ENCODE measurements around the gene PAGR1. TPM values are rescaled to one million over a fixed set of nuclear protein-coding genes. Genes with fewer than 3 reads are reported as not detected.
A peak's percentile ranks its signal among the peaks of the same experiment; 100 is the strongest.

The PAGR1 gene
- polyA plus RNA-seq, 10 donors = 21.5 to 37.3 (median 28.2) TPM

- DNase-seq = peak; percentile 89 to 96 (median 94)
Measured at GRCh38 chr16:29811170-29811895, 4.6 kb upstream of the PAGR1 start.

DNA sequence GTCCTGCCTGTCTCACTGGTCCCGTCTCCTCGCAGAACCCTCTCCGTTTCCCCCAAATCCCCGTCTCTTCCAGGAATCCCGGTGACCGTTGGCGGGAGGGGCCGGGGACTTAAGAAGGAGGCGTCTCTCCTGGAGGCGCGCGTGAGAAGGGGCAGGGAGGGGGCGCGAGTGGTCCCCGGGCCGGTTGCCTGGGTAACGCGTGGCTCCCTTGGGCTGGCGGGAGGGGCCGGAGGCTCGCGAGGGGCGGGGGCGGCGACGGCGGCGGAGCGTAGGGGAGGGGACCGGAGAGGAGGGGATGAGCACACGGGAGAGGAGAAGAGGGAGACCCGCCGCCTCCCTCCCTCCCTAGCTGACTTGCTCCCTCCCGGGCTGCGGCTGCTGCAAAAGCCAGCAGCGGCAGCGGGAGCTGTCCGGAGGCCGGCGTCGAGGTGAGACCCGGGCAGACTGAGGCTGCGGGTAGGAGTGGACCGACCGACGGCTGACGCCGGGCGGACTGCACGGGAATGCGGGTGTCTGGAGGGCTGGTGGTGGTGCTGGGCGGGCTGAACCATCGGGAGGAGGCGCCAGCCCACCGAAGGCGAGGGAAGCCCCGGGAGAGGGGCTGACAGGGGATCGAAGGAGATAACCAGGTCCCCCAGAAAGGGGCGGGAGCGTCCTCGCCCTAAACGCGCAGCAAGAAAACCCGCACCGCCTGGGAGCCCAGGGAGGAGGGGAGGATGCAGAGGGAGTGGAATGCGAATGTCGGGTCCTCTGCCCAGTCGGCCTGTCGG is 3.9 kb upstream of the PAGR1 start, which contains the start of gene PRRT2:
TSS of gene PRRT2 (plus strand) at position 298 of the 770 bp plus-strand sequence. CDS start 862 bp downstream, outside the sequence.
- peak; percentile 75 to 94 (median 86) for DNase-seq

DNA sequence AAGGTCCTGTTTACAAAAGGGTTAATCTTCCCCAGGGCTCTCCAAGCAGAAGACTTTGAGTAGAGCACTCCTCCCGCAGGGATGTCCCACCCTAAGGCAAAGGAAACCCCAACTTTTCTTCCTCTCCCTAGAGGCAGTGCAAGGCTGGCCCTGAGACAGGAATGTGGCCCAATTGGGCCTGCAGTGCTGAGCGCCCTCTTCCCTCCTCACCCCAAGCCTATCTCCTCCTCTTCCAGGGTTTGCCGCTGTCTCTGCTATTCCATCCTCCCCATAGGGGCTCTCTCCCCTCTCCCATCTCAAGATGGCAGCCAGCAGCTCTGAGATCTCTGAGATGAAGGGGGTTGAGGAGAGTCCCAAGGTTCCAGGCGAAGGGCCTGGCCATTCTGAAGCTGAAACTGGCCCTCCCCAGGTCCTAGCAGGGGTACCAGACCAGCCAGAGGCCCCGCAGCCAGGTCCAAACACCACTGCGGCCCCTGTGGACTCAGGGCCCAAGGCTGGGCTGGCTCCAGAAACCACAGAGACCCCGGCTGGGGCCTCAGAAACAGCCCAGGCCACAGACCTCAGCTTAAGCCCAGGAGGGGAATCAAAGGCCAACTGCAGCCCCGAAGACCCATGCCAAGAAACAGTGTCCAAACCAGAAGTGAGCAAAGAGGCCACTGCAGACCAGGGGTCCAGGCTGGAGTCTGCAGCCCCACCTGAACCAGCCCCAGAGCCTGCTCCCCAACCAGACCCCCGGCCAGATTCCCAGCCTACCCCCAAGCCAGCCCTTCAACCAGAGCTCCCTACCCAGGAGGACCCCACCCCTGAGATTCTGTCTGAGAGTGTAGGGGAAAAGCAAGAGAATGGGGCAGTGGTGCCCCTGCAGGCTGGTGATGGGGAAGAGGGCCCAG is 3.0 kb upstream of the PAGR1 start:
- DNase-seq = peak in 1 of 3 donors; percentile 36

DNA sequence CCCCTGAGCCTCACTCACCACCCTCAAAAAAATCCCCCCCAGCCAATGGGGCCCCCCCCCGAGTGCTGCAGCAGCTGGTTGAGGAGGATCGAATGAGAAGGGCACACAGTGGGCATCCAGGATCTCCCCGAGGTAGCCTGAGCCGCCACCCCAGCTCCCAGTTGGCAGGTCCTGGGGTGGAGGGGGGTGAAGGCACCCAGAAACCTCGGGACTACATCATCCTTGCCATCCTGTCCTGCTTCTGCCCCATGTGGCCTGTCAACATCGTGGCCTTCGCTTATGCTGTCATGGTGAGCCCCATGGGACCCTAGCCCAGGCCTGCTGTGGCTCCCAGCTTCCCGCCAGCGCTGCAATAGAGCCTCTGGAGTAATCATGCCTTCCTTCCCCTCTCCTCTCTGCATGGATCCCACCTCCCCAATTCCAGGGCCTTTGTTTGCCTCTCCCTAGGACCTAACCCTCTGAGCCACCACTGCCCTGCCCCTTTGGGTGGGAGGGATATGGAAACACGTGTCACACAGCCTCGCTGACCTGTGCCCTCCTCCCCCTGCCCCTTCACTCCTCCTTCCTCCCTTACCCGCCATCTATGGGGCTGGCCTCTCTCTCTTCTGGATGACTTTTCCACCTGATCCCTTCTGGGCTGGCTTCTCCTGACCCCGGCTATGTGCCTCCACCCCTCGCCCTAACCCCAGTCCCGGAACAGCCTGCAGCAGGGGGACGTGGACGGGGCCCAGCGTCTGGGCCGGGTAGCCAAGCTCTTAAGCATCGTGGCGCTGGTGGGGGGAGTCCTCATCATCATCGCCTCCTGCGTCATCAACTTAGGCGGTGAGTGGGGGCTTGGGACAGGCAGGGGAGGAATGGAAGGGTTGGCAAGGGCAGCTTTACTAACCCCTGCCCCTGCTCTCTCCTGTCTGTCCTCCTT is 2.0 kb upstream of the PAGR1 start:
- no peak for DNase-seq

GRCh38 chr16:29814592-29814991 is 1.4 kb upstream of the PAGR1 start:
- DNase-seq = peak in 1 of 3 donors; percentile 37

DNA sequence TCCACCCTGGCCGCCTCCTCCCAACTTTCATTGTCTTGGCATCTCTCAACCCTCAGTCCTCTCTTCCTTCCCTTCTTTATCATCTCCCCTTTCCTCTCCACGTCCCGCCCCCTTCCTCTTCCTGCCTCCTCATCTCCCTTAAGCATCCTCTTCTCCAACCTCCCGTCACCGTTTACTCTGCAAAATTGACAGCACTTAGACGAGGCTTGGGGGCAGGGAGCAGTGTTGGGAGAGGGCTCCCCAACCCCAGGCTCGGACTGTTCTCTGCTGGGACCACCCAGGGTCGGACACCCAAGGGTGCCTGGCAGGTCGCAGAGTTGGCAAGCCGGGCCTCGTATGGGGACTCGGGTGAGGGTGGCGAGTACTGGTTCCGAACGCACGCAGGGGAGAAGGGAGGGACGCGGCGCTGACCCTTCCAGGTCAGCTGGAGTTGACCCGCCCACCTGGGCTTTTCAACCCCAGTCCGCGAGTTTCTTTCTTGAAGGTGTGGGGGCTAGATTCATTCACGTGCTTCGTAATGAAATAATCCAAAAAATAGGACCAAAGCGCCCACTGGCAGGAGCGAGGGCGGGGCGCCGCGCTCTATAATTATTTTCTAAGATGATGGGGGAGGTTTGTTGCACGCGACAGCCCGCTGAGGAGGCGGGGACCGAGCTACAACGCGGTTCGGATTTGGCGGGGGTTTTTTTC is 775 bp upstream of the PAGR1 start:
- peak in 1 of 3 donors; percentile 59 for DNase-seq

- no peak for DNase-seq
Measured at GRCh38 chr16:29816694-29817441, 916 bp downstream of the PAGR1 start.

DNA sequence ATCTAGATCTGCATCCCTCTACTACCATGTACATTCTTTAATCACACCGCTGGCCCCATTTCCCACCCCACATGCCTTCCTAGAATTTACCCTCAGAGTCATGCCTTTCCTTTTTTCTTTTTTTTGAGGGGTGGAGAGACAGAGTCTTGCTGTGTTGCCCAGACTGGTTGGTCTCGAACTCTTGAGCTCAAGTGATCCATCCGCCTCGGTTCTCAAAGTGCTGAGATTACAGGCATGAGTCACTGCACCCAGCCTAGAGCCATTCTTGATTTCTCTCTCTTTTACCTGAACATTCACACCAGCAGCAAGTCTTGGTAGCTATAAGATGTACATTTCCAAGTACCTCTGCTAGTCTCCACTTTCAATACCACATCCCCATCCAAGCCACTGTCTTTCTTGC is 2.1 kb downstream of the PAGR1 start:
- DNase-seq = no peak

DNA sequence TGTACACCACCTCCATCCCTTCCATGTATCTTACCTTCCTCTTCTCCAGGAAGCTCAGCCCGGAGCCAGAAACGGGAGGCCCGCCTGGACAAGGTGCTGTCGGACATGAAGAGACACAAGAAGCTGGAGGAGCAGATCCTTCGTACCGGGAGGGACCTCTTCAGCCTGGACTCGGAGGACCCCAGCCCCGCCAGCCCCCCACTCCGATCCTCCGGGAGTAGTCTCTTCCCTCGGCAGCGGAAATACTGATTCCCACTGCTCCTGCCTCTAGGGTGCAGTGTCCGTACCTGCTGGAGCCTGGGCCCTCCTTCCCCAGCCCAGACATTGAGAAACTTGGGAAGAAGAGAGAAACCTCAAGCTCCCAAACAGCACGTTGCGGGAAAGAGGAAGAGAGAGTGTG is 3.6 kb downstream of the PAGR1 start:
- DNase-seq = no peak

GRCh38 chr16:29820271-29820701 is 4.3 kb downstream of the PAGR1 start, which contains the start of gene MVP:
TSS of gene MVP (plus strand) at chr16:29820462. CDS start at chr16:29830550, 10,088 bp downstream.
- DNase-seq = peak in 2 of 3 donors; percentile 80 to 85

DNA sequence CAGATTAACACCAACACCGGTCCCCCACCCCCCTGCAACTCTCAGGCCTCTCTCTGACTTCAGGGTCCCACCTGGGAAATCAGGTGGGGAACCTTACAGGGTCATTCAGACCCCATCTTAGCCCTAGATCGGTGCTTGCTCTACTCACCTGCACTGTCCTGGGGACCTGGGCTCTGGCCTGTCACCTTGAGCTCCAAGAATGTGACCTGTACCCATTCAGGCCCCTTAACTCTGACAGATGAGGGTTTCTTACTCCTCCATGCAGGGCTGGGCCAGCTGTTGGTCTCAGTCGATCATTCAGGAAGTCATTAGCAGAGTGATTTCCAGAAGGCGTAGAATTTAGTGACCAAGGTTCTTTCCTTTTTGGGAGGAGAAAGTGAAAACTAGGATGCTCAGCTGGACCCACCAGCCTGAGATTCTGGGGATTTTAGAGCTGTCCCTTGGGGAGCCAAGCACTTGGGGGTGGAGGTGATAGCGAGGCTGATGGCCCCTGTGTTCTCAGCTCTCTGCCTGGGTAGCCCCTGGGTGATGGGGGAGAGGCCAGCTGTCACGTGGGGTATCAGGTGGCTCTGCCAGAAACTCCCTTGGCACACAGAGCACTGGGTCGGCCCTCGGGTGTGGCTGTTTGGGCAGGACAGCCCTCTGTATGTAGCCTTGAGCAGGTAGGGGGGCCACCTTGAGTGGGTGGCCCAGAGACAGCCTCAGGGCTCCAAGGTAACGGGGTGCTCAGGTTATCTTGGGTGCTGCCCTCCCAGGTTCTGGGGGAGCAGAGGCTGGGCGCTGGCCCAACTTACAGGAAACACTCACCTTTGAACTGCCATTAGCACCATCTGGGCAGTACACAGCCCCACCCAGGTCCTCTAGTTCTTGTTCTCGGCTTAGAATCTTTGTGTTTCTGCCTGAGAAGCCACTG is 5.0 kb downstream of the PAGR1 start:
- peak in 1 of 3 donors; percentile 33 for DNase-seq

GRCh38 chr16:29821643-29822115 is 5.7 kb downstream of the PAGR1 start:
- peak in 1 of 3 donors; percentile 39 for DNase-seq

- peak in 1 of 3 donors; percentile 51 for DNase-seq
Measured at GRCh38 chr16:29824589-29825144, 8.7 kb downstream of the PAGR1 start.

- DNase-seq = peak in 2 of 3 donors; percentile 48 to 82
Measured at GRCh38 chr16:29825145-29826044, 9.4 kb downstream of the PAGR1 start.

- DNase-seq = no peak
Measured at GRCh38 chr16:29826342-29826695, 10.4 kb downstream of the PAGR1 start.

- no peak for DNase-seq
Measured at GRCh38 chr16:29830774-29831173, 14.8 kb downstream of the PAGR1 start.

GRCh38 chr16:29831490-29831889 is 15.5 kb downstream of the PAGR1 start:
- DNase-seq = no peak
